ENCODE measurements around the gene ELMOD2.

ELMOD2 gene

DNA sequence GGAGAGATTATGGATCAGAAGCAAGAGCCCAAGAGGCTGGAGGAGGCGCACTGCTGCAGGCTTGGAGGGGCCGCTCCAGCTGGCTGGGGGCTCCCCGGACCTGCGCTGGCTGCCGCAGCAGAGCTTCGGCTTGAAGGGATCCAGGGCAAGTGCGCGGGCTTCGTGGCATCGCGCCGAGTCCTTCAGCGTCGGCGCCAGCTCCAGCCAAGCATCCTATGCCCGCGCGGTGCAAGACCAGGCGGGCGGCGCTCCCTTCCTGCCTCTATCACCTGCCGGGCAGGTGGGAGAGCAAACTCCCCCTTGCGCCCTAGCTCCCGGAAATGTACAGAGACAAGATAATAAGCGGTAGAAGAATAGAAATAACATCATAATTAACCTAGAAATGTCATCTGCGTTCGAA is 55.3 kb downstream of the ELMOD2 start:
- POLR2A ChIA-PET (ENCODE audit: low non-redundant PET) = no interaction called here

DNA sequence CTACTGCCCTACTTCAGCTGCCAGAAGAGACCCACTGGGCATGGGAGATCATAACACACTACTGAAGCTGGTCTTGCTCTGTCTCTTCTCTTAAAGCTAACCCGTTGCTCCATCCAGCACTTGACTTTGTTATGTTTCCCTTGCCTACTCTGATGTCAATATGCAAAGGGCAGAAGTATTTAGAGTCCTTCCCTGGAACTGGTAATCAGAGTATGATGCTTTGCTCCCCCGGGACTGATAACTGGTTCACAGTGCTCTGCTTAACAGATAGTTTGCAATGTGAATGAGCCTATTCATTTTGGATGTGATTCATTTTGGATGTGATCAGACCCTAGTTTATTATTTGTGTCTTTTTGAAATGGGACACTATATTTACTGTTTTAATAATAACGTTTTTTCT is 57.1 kb downstream of the ELMOD2 start:
- ChIA-PET CTCF (interaction anchor here (0.8 kb wide), 1 partner anchor 16 kb away, joined by 3 read pairs; no protein-coding TSS in a partner anchor), POLR2A (ENCODE audit: low non-redundant PET) (no interaction called here)
- TF ChIP-seq, protein P1, sequence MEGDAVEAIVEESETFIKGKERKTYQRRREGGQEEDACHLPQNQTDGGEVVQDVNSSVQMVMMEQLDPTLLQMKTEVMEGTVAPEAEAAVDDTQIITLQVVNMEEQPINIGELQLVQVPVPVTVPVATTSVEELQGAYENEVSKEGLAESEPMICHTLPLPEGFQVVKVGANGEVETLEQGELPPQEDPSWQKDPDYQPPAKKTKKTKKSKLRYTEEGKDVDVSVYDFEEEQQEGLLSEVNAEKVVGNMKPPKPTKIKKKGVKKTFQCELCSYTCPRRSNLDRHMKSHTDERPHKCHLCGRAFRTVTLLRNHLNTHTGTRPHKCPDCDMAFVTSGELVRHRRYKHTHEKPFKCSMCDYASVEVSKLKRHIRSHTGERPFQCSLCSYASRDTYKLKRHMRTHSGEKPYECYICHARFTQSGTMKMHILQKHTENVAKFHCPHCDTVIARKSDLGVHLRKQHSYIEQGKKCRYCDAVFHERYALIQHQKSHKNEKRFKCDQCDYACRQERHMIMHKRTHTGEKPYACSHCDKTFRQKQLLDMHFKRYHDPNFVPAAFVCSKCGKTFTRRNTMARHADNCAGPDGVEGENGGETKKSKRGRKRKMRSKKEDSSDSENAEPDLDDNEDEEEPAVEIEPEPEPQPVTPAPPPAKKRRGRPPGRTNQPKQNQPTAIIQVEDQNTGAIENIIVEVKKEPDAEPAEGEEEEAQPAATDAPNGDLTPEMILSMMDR (conservative IDR thresholded peaks at IDR 0.05; ENCODE audit: low read depth) = no peak

More for the DNA sequence above, 55.3 kb downstream of the ELMOD2 start:
- DNase-seq (ENCODE audit: low spot score) = no peak
- H3K27ac ChIP-seq = no peak overlapping the region
- CTCF ChIA-PET = interaction anchor here (0.5 to 2.0 kb wide), 2 partner anchors 220 kb away, joined by 4 to 6 read pairs; no protein-coding TSS in a partner anchor
- TF ChIP-seq, protein P1 (conservative IDR thresholded peaks at IDR 0.05; ENCODE audit: low read depth) = no peak

DNA sequence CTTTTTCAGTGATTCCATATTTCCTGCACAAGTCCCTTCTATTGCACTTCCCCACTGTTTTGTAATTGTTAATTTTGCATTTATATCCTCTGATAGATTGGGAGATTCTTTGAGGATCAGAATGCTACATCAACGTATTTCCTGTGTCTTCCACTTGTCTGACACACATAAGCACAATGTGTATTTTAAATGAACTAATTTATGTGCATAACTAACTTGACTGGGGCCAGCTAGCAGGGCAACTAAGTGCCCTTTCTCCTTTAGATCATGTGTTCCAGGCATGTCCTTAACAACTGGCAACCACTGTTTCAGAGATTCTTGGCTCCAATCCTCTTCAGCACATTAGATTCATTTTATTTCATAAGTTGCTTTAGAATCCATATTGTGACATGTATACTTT is 60.5 kb downstream of the ELMOD2 start:
- no peak for DNase-seq (ENCODE audit: low spot score)
- POLR2A ChIA-PET (ENCODE audit: low non-redundant PET) = no interaction called here
- TF ChIP-seq, protein P1 (conservative IDR thresholded peaks at IDR 0.05; ENCODE audit: low read depth) = no peak
- CTCF ChIA-PET = no interaction called here
- H3K27ac ChIP-seq = no peak overlapping the region

More for the DNA sequence above, 57.1 kb downstream of the ELMOD2 start:
- no peak overlapping the region for H3K27ac ChIP-seq
- DNase-seq (ENCODE audit: low spot score) = no peak

DNA sequence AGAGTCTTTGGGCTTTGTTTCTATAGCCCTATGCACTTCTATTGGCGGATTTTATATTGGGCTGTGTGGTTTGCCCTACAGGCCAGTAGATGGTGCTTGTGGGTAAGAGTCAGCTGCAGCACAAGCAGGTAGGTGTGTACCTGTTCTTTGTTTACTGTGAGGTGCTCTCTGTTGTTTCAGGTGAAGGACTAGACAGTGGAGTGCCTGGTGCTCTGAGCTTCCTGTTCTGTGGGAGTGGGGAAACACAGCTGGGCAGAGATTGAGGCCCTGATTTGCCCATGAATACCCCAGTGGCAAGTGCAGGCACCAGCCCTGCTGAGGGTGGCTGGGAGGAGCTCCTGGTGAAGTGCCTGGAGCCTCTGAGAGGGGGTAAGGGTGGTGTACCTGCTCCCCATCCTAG is 71.1 kb downstream of the ELMOD2 start:
- no peak overlapping the region for H3K27ac ChIP-seq
- DNase-seq (ENCODE audit: low spot score) = peak; percentile 24
- ChIA-PET POLR2A (ENCODE audit: low non-redundant PET) (no interaction called here), CTCF (interaction anchor here (0.5 to 1.6 kb wide), 3 partner anchors 256 to 564 kb away, joined by 3 to 6 read pairs (median 4); no protein-coding TSS in a partner anchor)
- TF ChIP-seq, protein P1 (conservative IDR thresholded peaks at IDR 0.05; ENCODE audit: low read depth) = no peak

DNA sequence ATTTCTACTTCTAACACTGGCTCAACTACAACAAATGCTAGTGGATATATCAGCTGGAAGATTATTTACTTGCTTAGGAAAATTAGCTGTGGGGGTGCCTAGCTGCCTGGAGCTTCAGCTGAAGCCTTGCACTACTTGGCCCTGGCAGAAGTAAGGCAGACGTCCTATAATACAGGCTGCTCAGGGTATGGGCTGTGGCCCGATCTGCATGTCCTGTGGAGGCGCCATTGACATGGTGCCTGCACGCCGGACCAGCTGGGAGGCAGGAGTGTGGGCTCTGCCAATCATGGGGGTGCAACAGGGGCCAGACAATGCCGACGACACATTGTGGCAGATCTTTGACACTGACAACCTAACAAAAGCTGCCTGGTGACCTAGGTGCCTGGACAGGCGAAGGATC is 76.4 kb downstream of the ELMOD2 start:
- no peak for DNase-seq (ENCODE audit: low spot score)
- ChIA-PET CTCF (interaction anchor here (0.7 to 1.4 kb wide), 2 partner anchors 9 to 240 kb away, joined by 4 read pairs; no protein-coding TSS in a partner anchor), POLR2A (ENCODE audit: low non-redundant PET) (no interaction called here)
- no peak overlapping the region for H3K27ac ChIP-seq
- TF ChIP-seq, protein P1 (conservative IDR thresholded peaks at IDR 0.05; ENCODE audit: low read depth) = no peak

DNA sequence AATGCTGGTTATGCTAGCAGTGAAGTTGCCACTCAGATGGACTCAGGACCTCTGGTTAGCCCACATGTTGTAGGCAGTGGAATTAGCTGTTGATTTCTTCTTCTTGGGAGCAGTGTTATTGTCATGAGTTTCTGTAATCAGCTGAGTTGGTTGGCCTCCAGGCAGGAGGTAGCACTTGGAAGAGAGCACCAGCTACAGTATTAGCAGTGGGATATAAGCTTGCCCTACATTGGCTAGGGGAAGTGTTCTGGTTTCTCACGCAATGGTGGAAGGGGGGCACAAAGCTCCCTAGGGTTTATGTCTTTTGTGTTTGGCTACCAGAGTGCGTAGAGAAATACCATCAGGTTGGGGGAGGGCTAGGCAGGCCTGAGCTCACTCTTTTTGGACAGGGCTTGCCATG is 78.7 kb downstream of the ELMOD2 start:
- TF ChIP-seq, protein P1 (conservative IDR thresholded peaks at IDR 0.05; ENCODE audit: low read depth) = no peak
- no peak overlapping the region for H3K27ac ChIP-seq
- ChIA-PET POLR2A (ENCODE audit: low non-redundant PET) (no interaction called here), CTCF (interaction anchor here (1.1 kb wide), 1 partner anchor 243 kb away, joined by 3 read pairs; no protein-coding TSS in a partner anchor)
- DNase-seq (ENCODE audit: low spot score) = no peak

Data from RWPE1 (cell line).